Effector memory CD4-positive, alpha-beta T cell (primary cell): ENCODE measurements around the gene NAV3.

Source experiments
- DNase-seq, 3 donors: peaks; one replicate each; pipeline ENCODE4 v3.0.0-alpha.2; 2020
- H3K27ac ChIP-seq: 2 replicates; pipeline ENCODE4 v1.7.0; 2013; ENCODE audit warnings: mild to moderate bottlenecking, low read length, moderate library complexity; ENCODE audit not compliant: insufficient read depth, poor library complexity, severe bottlenecking
- H3K27me3 ChIP-seq: replicated peaks from 2 replicates; pipeline ENCODE4 v1.7.0; 2013; ENCODE audit warnings: mild to moderate bottlenecking, low read length; ENCODE audit not compliant: insufficient read depth, control insufficient read depth, poor library complexity, severe bottlenecking
- H3K36me3 ChIP-seq: 2 replicates; pipeline ENCODE4 v1.7.0; 2013; ENCODE audit warnings: mild to moderate bottlenecking, low read length, moderate library complexity; ENCODE audit not compliant: control insufficient read depth, insufficient read depth
- H3K4me1 ChIP-seq: 2 replicates; pipeline ENCODE4 v1.7.0; 2013; ENCODE audit warnings: low read length, mild to moderate bottlenecking; ENCODE audit not compliant: control insufficient read depth, insufficient read depth, poor library complexity, severe bottlenecking
- H3K4me3 ChIP-seq: 2 replicates; pipeline ENCODE4 v1.7.0; 2013; ENCODE audit warnings: low read length, low read depth, mild to moderate bottlenecking; ENCODE audit not compliant: insufficient read depth, poor library complexity, severe bottlenecking
- H3K9me3 ChIP-seq: 2 replicates; pipeline ENCODE4 v1.7.0; 2013; ENCODE audit warnings: mild to moderate bottlenecking, low read length, moderate library complexity; ENCODE audit not compliant: control insufficient read depth

Gene NAV3

DNA sequence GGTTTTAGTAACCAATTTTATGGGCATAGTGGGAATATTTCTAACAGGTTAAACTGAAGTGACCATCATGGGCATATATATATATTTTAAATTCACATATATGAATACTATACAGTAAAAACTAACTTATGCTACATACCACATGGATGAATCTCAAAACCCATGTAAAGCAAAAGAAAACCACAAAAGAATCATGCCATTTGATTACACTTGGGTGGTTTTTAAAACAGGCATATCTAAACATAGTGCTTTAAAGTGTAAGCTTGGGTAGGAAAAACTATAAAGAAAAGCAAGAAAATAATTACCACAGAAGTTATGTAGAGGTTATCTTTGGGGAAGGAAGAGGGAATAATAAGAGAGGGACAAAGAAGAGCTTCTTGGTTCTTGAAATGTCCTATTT is 326.1 kb downstream of the NAV3 start:
- Histone ChIP-seq H3K4me3 (no peak overlapping the region), H3K4me1 (no peaks in the 10 kb centered on the region), H3K9me3 (no peaks in the 10 kb centered on the region), H3K27me3 (no peaks in the 10 kb centered on the region), H3K36me3 (no peaks in the 10 kb centered on the region), H3K27ac (no peak overlapping the region)
- no peak for DNase-seq

DNA sequence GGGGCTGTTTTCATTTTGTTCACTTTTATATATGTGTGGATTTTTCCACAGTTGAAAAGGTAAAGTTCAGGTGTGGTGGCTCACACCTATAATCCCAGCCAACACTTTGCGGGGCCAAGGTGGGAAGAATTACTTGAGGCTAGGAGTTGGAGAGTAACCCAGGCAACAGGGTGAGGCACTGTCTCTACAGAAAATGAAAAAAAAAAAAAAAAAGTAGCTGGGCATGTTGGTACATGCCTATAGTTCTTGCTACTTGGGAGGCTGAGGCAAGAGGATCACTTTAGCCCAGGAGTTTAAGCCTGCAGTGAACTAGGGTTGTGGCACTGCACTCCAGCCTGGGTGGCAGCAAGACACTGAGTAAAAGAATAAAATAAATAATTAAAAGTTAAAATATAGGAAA is 326.5 kb downstream of the NAV3 start:
- no peak for DNase-seq
- Histone ChIP-seq H3K4me1 (no peaks in the 10 kb centered on the region), H3K27ac (no peak overlapping the region), H3K27me3 (no peaks in the 10 kb centered on the region), H3K4me3 (no peak overlapping the region), H3K36me3 (no peaks in the 10 kb centered on the region), H3K9me3 (no peaks in the 10 kb centered on the region)

DNA sequence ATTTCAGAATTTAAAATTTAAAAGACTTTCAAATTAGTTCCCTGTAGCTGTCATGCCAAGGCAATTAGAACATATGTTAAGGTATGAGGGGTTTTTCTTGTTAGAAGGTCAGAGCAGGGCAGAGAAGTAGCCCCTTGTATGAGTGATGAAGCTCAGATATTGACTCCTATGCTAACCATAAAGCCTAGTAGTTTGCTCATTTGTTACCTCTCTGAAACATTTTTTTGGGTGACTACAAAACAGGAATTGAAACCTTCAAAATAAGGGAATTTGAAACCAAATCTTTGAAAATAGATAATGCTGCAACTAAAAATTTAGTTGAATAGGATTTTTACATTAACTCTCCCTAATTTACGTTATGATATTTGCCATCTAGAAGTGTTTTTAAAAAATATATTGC is 333.5 kb downstream of the NAV3 start:
- Histone ChIP-seq H3K27me3 (no peaks in the 10 kb centered on the region), H3K9me3 (no peaks in the 10 kb centered on the region), H3K27ac (no peak overlapping the region), H3K4me1 (no peaks in the 10 kb centered on the region), H3K36me3 (no peaks in the 10 kb centered on the region), H3K4me3 (no peak overlapping the region)
- no peak for DNase-seq

DNA sequence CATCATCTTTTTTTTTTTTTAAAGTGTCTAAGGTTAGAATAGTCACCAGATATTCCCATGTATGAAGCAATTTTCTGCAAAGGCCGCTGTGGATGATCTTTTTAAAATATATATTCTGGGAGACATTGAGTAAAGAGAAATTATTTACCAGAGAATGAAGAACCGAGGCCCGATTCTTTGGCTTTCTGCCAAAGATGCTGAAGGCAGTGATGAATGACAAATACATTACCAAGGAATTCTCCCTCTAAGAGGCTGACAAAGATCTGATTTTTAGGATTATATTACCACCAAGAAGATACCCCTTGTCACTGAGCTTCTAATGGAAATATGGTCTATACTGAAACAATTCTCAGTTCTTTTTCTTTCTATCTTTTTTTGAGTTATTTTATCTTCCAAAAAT is 336.8 kb downstream of the NAV3 start:
- no peaks in the 10 kb centered on the region for H3K9me3 ChIP-seq
- H3K27me3 ChIP-seq: no peaks in the 10 kb centered on the region
- no peaks in the 10 kb centered on the region for H3K4me1 ChIP-seq
- no peak overlapping the region for H3K4me3 ChIP-seq
- DNase-seq: no peak
- no peaks in the 10 kb centered on the region for H3K36me3 ChIP-seq
- no peak overlapping the region for H3K27ac ChIP-seq

DNA sequence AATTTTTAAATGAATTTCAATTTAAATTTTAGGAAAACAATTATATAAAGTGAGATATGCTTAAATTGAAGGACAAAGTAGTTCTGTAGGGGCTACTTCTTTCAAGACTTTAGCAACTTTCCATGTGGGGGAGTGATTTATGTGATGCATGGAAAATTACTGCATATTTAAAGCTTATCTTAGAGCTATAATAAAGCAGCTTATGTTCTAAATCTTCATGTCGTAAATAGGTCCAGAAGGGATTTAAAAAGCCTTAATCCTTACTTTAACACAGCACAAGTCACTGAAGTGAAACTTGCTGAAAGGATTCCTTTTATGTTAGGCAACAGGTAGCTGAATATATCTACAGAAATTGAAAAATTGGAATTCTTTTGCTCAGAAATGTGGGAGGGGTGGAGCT is 340.4 kb downstream of the NAV3 start:
- Histone ChIP-seq H3K27ac (no peak overlapping the region), H3K27me3 (no peaks in the 10 kb centered on the region), H3K4me1 (no peaks in the 10 kb centered on the region), H3K4me3 (no peak overlapping the region), H3K36me3 (no peaks in the 10 kb centered on the region), H3K9me3 (no peaks in the 10 kb centered on the region)
- no peak for DNase-seq

DNA sequence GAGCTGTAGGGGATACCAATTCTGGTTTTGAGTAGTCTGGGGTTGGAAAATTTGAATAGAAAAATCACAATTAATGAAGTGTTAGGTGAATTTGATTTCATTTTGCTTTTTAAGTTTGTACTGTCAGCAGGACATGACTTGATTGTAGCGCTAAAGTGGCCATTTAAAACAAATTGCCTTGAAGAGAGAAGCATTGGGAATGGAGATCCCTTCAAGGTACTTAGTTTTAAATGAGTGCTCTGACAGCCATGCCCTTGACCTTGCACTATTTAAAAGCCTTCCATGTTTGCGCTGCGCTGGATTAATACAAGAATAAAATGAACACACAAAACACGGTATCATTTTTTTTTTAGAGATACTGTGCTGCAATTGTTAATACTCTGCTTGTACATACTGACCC is 345.9 kb downstream of the NAV3 start:
- Histone ChIP-seq H3K4me1 (no peaks in the 10 kb centered on the region), H3K9me3 (no peaks in the 10 kb centered on the region), H3K27me3 (no peaks in the 10 kb centered on the region), H3K27ac (no peak overlapping the region), H3K36me3 (no peaks in the 10 kb centered on the region), H3K4me3 (no peak overlapping the region)
- DNase-seq: no peak

DNA sequence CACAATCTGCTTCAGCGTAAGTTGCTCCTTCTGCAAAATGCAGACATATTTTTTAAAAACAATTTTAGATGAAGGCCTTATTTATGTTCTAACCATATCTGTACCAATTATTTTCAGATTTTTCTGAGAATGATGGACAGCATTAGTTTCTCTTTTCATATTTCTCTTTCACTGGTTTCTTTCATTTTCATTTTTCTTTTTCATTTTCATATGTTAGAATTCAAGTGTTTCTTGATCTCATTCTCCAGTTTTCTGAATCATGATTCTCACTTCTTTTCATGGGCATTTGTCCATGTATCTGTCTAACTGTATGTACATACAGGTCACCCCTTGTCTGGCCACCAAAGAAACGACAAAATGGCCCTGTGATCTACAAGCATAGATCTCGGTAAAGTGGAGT is 346.6 kb downstream of the NAV3 start:
- DNase-seq: no peak
- H3K4me1 ChIP-seq: no peaks in the 10 kb centered on the region
- no peak overlapping the region for H3K27ac ChIP-seq
- H3K36me3 ChIP-seq: no peaks in the 10 kb centered on the region
- no peak overlapping the region for H3K4me3 ChIP-seq
- H3K27me3 ChIP-seq: no peaks in the 10 kb centered on the region
- no peaks in the 10 kb centered on the region for H3K9me3 ChIP-seq

DNA sequence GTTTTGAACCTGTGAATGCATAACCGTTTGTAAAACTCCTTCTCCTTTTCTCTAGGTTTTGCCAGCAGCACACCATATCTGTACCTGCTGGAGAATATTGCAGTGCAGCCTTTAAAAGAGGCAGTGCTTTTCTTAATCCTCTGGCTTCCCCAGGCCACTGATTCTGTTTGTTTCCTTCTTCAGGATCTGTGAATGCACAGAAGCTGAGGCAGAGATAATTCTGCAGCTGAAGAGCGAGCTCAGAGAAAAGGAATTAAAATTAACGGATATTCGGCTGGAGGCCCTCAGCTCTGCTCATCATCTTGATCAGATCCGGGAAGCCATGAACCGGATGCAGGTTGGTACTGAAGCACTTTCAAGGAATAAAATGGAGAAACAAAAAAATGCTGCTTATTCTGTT is 348.7 kb downstream of the NAV3 start:
- H3K27ac ChIP-seq: no peak overlapping the region
- H3K27me3 ChIP-seq: no peaks in the 10 kb centered on the region
- DNase-seq: no peak
- H3K36me3 ChIP-seq: no peaks in the 10 kb centered on the region
- H3K9me3 ChIP-seq: no peaks in the 10 kb centered on the region
- no peak overlapping the region for H3K4me3 ChIP-seq
- no peaks in the 10 kb centered on the region for H3K4me1 ChIP-seq

DNA sequence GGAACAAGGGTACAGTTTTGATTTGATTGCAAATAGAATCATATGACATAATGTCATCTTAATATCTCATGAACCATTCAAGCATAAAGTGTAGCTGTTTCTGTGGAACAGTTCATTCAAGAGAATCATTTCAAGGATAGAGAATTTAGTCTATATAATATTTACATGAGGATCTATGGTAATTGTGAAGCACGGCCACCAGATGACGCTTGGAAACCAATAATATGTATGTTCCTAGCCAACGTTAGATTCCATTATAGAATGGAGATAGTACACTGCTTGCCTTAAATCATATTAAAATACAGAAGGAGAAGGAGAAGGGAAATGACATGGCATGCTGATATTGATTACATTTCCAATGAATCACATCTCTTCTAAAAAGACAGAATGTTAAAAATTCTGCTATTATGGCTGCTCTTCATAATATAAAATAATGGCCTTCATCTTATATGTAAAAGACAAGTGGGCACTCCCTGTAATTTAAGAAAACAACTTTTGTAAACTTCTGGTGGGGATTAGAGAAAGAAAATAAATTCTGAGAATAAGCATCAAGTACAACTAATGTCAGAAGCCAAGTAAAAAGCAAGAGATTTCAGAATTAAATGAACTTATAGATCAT is 351.0 kb downstream of the NAV3 start:
- H3K36me3 ChIP-seq: no peaks in the 10 kb centered on the region
- no peaks in the 10 kb centered on the region for H3K4me1 ChIP-seq
- DNase-seq: no peak
- H3K9me3 ChIP-seq: no peaks in the 10 kb centered on the region
- H3K27ac ChIP-seq: no peak overlapping the region
- H3K27me3 ChIP-seq: no peaks in the 10 kb centered on the region
- H3K4me3 ChIP-seq: no peak overlapping the region

DNA sequence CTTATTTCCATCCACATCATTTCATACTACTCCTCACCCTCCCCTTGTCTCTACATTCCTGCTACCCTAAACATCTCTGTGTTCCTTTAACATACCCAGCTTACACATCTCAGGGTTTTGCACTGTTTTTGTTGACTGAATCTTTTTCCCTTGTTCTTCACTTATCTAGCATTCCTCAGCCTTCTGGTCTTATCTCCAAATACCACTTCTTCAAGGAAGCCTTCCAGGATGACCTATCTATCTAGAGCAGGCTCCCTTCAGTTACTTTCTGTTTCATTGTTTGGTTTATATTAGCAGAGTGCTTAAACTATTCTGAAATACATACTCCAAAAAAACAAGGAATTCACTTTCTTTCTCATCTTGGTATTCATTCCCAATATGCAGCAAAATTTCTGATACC is 353.1 kb downstream of the NAV3 start:
- Histone ChIP-seq H3K27me3 (no peaks in the 10 kb centered on the region), H3K4me1 (no peaks in the 10 kb centered on the region), H3K4me3 (no peak overlapping the region), H3K36me3 (no peaks in the 10 kb centered on the region), H3K9me3 (no peaks in the 10 kb centered on the region), H3K27ac (no peak overlapping the region)
- DNase-seq: no peak

DNA sequence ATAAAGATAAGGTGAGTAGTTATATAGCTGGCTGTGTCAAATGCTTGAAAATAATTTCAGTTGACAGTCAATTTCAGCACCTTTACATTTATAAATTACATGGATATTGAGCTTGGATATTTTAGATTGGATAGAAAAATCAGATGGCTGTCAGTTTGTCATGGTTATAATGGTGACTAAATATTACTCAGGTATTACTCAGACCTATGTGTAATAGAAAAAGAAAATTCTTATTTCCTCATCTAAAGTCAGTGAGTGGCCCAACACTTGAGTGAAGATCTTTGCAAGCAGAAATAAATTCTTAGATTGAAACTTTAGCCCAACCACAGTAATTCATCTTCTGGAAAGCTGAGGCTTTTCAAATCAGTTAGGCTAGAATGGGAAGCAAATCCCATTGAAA is 354.4 kb downstream of the NAV3 start:
- no peak for DNase-seq
- Histone ChIP-seq H3K27me3 (no peaks in the 10 kb centered on the region), H3K4me1 (no peaks in the 10 kb centered on the region), H3K4me3 (no peak overlapping the region), H3K9me3 (no peaks in the 10 kb centered on the region), H3K36me3 (no peaks in the 10 kb centered on the region), H3K27ac (no peak overlapping the region)
